GM08714 (cell line): ENCODE data around the gene TVP23C.

Source experiments
- H3K4me3 ChIP-seq: fragments of 200-500 bp; sonication (Bioruptor generic); 2 replicates; pipeline ENCODE4 v1.5.1; 2014; ENCODE audit warnings: mild to moderate bottlenecking, low read length, inconsistent platforms
- ZNF274 ChIP-seq: IDR thresholded peaks from 2 replicates; pipeline ENCODE4 v1.6.1; 2012; ENCODE audit warnings: mild to moderate bottlenecking, low read depth, low read length

TVP23C gene

DNA sequence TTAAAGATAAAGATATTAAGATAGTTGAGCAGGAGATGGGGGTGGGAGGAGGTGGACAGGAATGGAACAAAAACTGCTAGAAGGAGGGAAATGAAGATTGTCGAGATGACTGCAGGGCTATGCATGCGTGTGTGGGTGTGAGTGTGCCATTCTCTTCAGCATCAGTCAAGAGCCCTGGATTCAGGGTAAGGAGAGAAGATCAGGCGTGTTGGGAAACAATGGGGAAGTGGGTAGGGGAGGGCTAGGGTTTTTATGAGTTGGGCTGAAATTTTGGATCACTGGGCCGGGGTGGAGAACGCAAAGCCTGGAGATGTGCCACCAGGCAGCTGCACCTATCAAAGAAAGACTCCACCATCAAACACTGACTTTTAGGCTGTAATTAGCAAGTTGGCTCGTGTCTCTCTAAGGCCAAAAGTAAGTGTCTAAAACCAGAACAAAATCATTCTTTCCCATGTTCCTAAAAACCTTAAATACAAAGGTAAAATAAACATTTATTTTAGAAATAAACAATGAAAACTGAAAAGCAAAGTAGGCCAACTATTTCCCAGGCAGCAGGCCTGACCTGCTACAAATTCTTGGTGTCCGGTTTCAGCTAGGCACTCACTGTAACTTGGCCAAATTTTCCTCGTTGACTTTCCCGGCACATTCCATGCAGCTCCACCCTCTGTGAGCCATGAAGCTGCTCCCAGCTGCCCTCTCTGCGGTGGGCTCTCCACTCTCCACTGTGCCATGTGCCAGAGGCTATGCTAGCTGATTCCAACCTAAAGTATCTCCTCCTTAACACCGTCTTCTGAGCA, 100.1 kb downstream of the TVP23C start:
- H3K4me3 ChIP-seq, result no peak overlapping the region
- no peak for TF ChIP-seq ZNF274

- no peak overlapping the region for H3K4me3 ChIP-seq
- no peak for TF ChIP-seq ZNF274
Measured at GRCh38 chr17:15457723-15458094, 105.6 kb downstream of the TVP23C start.

GRCh38 chr17:15456972-15457722, 106.1 kb downstream of the TVP23C start:
- H3K4me3 ChIP-seq, result no peak overlapping the region
- no peak for TF ChIP-seq ZNF274

DNA sequence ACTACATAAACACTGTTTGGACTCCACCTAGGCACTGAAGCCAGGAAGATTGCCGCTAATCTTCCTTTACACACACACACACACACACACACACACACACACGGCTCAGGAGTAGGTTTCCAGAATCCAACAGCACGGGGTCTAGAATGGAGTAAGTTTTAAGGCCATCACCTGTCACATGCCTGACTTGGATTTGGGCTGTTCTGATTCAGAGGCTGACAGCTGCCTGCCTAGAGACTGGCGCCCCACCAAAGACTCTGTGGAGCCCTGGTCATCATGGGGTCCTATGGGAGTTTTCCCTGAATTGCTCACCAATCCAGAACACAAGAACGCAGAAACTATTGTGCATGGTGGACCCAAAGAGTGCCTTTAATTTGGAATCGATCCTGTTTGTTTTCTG, 106.8 kb downstream of the TVP23C start:
- H3K4me3 ChIP-seq, result no peak overlapping the region
- TF ChIP-seq ZNF274, result no peak

DNA sequence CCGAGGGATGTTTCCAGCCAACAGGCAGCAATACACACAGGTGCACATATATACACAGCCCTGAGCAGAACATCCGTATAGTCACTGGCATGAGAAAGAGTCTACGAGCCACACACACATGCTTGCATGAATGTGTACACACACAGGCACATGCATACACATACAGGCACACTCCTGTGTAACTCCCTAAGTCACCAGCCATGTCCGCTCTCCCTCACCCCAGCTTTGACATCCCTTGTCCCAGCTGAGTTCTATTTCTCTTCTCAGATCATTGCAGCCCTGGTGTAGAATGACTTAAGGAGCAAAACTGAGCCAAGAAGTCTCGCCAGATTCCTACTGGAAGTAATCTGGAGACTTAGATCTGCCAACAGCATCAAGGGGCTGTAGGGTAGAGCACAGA, 108.9 kb downstream of the TVP23C start:
- H3K4me3 ChIP-seq, result no peak overlapping the region
- no peak for TF ChIP-seq ZNF274

- TF ChIP-seq ZNF274, result no peak
Measured at GRCh38 chr17:15453782-15454181, 109.5 kb downstream of the TVP23C start.

GRCh38 chr17:15453246-15453645, 110.0 kb downstream of the TVP23C start:
- no peak overlapping the region for H3K4me3 ChIP-seq
- no peak for TF ChIP-seq ZNF274

More at GRCh38 chr17:15453782-15454181, 109.5 kb downstream of the TVP23C start:
- no peak overlapping the region for H3K4me3 ChIP-seq

DNA sequence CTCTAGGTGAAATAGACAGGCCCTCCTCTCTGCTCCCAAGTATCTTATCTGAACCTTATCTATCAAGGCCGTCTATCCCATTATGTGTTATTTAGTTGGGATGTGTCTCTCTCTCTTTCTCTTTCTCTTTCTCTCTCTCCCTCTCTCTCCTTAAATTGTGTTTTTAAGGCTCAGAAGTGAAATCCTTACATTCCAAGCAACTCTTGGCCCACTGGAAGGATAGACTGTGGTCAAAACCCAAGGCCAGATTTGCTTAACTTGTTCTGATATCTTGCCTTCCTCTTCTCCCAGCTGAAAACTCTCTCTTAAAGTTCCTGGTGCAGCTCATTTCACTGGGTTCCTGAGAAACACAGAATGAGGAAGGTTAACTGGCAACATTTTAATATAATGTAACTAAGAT, 110.5 kb downstream of the TVP23C start:
- H3K4me3 ChIP-seq, result no peak overlapping the region
- TF ChIP-seq ZNF274, result no peak
